H9 (cell line): ENCODE results near the gene INTS1. TPM values are rescaled to one million over a fixed set of nuclear protein-coding genes. Genes with fewer than 3 reads are reported as not detected.

Experiments used
- DNase-seq: peaks from one replicate; pipeline ENCODE4 v3.0.0-alpha.2; 2017
- H2AFZ ChIP-seq: one replicate; pipeline ENCODE4 v1.6.1; 2013; ENCODE audit warnings: mild to moderate bottlenecking, low read length, control low read depth, moderate library complexity
- H2AK5ac ChIP-seq: 2 replicates; pipeline ENCODE4 v1.6.1; 2013; ENCODE audit warnings: low read length, control low read depth, mixed read lengths; ENCODE audit not compliant: insufficient read length
- H2BK120ac ChIP-seq: one replicate; pipeline ENCODE4 v1.6.1; 2013; ENCODE audit warnings: low read depth, mild to moderate bottlenecking, low read length, control low read depth, inconsistent platforms; ENCODE audit not compliant: poor library complexity, severe bottlenecking
- H2BK12ac ChIP-seq: 2 replicates; pipeline ENCODE4 v1.6.1; 2013; ENCODE audit warnings: low read length, control low read depth, mixed read lengths, low read depth; ENCODE audit not compliant: insufficient read length
- H2BK15ac ChIP-seq: 2 replicates; pipeline ENCODE4 v1.6.1; 2013; ENCODE audit warnings: low read depth, low read length, control low read depth
- H2BK20ac ChIP-seq: one replicate; pipeline ENCODE4 v1.6.1; 2013; ENCODE audit warnings: low read depth, mild to moderate bottlenecking, low read length, control low read depth, inconsistent platforms; ENCODE audit not compliant: poor library complexity, severe bottlenecking
- H2BK5ac ChIP-seq: 2 replicates; pipeline ENCODE4 v1.6.1; 2013; ENCODE audit warnings: low read length, control low read depth, mixed read lengths; ENCODE audit not compliant: insufficient read length
- H3K14ac ChIP-seq: 2 replicates; pipeline ENCODE4 v1.6.1; 2013; ENCODE audit warnings: low read length, control low read depth; ENCODE audit not compliant: insufficient read depth
- H3K18ac ChIP-seq: 2 replicates; pipeline ENCODE4 v1.6.1; 2013; ENCODE audit warnings: low read depth, mild to moderate bottlenecking, mixed read lengths, low read length, control low read depth; ENCODE audit not compliant: insufficient read length
- H3K23ac ChIP-seq: 2 replicates; pipeline ENCODE4 v1.6.1; 2013; ENCODE audit warnings: low read length, control low read depth, mixed read lengths, low read depth; ENCODE audit not compliant: insufficient read length
- H3K23me2 ChIP-seq: 2 replicates; pipeline ENCODE4 v1.6.1; 2013; ENCODE audit warnings: low read depth, mild to moderate bottlenecking, mixed read lengths, low read length, control low read depth; ENCODE audit not compliant: insufficient read length, poor library complexity, severe bottlenecking
- H3K27ac ChIP-seq: 2 replicates; pipeline ENCODE4 v1.5.1; 2013; ENCODE audit warnings: low read length, control low read depth, mixed read lengths, low read depth; ENCODE audit not compliant: insufficient read length
- H3K27me3 ChIP-seq: 2 replicates; pipeline ENCODE4 v1.6.1; 2013; ENCODE audit warnings: low read length, control low read depth, inconsistent platforms; ENCODE audit not compliant: insufficient read depth
- H3K4ac ChIP-seq: 2 replicates; pipeline ENCODE4 v1.6.1; 2013; ENCODE audit warnings: low read depth, mild to moderate bottlenecking, control low read depth, inconsistent platforms, low read length, moderate library complexity
- H3K4me1 ChIP-seq: 2 replicates; pipeline ENCODE4 v1.6.1; 2013; ENCODE audit warnings: low read length, control low read depth, inconsistent platforms; ENCODE audit not compliant: insufficient read depth
- H3K4me2 ChIP-seq: 2 replicates; pipeline ENCODE4 v1.6.1; 2013; ENCODE audit warnings: low read length, control low read depth, mixed read lengths; ENCODE audit not compliant: insufficient read length, insufficient read depth
- H3K56ac ChIP-seq: 2 replicates; pipeline ENCODE4 v1.6.1; 2013; ENCODE audit warnings: low read depth, mild to moderate bottlenecking, mixed read lengths, low read length, control low read depth; ENCODE audit not compliant: insufficient read length
- H3K79me1 ChIP-seq: 2 replicates; pipeline ENCODE4 v1.6.1; 2013; ENCODE audit warnings: low read depth, mild to moderate bottlenecking, moderate library complexity, low read length, control low read depth, inconsistent platforms; ENCODE audit not compliant: insufficient read depth, poor library complexity, severe bottlenecking
- H3K79me2 ChIP-seq: 2 replicates; pipeline ENCODE4 v1.6.1; 2013; ENCODE audit warnings: low read length, control low read depth, inconsistent platforms; ENCODE audit not compliant: insufficient read depth
- H3K9ac ChIP-seq: 2 replicates; pipeline ENCODE4 v1.6.1; 2013; ENCODE audit warnings: low read length, control low read depth, mixed read lengths; ENCODE audit not compliant: insufficient read length; ENCODE audit errors: extremely low read depth
- H3K9me3 ChIP-seq: one replicate; pipeline ENCODE4 v1.6.1; 2013; ENCODE audit warnings: low read depth, low read length, inconsistent platforms; ENCODE audit not compliant: control insufficient read depth
- H3T11ph ChIP-seq: one replicate; pipeline ENCODE4 v1.6.1; 2013; ENCODE audit warnings: mild to moderate bottlenecking, low read length, control low read depth, inconsistent platforms
- H4K20me1 ChIP-seq: one replicate; pipeline ENCODE4 v1.6.1; 2013; ENCODE audit not compliant: control insufficient read depth, insufficient read length, insufficient read depth
- H4K5ac ChIP-seq: 2 replicates; pipeline ENCODE4 v1.6.1; 2013; ENCODE audit warnings: low read depth, mild to moderate bottlenecking, mixed read lengths, low read length, control low read depth; ENCODE audit not compliant: insufficient read length
- H4K8ac ChIP-seq: replicated peaks from 2 replicates; pipeline ENCODE4 v1.6.1; 2013; ENCODE audit warnings: low read length, control low read depth, mixed read lengths, low read depth; ENCODE audit not compliant: insufficient read length
- H4K91ac ChIP-seq: 2 replicates; pipeline ENCODE4 v1.6.1; 2013; ENCODE audit warnings: low read depth, mild to moderate bottlenecking, moderate library complexity, mixed read lengths, low read length, control low read depth; ENCODE audit not compliant: insufficient read length
- H3K27ac Mint-ChIP-seq, 3 experiments: 2 replicates in 2 of 3; 3 replicates in 1 of 3; pipeline ENCODE4 v1.8.0; 2020 to 2021; ENCODE audit warnings: mixed read lengths in 3 of 3, mild to moderate bottlenecking in 1 of 3, moderate library complexity in 1 of 3
- H3K27me3 Mint-ChIP-seq: 2 replicates; pipeline ENCODE4 v1.8.0; 2021; ENCODE audit warnings: low read depth, mild to moderate bottlenecking, moderate library complexity, mixed read lengths
- H3K36me3 Mint-ChIP-seq, 3 experiments: 2 replicates in 2 of 3; 3 replicates in 1 of 3; pipeline ENCODE4 v1.8.0; 2020 to 2021; ENCODE audit warnings: low read depth in 3 of 3, mixed read lengths in 3 of 3; ENCODE audit not compliant: insufficient read depth in 1 of 3
- H3K4me1 Mint-ChIP-seq, 2 experiments: 2 replicates each; pipeline ENCODE4 v1.8.0; 2020; ENCODE audit warnings: mixed read lengths in 2 of 2
- H3K4me3 Mint-ChIP-seq, 2 experiments: 2 replicates in 1 of 2; 3 replicates in 1 of 2; pipeline ENCODE4 v1.8.0; 2020 to 2021; ENCODE audit warnings: mild to moderate bottlenecking in 2 of 2, mixed read lengths in 2 of 2, moderate library complexity in 1 of 2
- H3K9me3 Mint-ChIP-seq, 2 experiments: 2 replicates in 1 of 2; 3 replicates in 1 of 2; pipeline ENCODE4 v1.8.0; 2020; ENCODE audit warnings: mild to moderate bottlenecking in 2 of 2, mixed read lengths in 2 of 2, moderate library complexity in 1 of 2
- CTCF ChIP-seq: fragments of 200-600 bp; sonication (generic); conservative IDR thresholded peaks from 3 replicates; pipeline ENCODE4 v1.8.0; 2021; ENCODE audit warnings: antibody characterized with exemption, mild to moderate bottlenecking
- WGBS: extraction: QIAGEN DNeasy Blood & Tissue Kit; methylation state at CpG from one replicate; pipeline ENCODE4 v1.1.7; 2013; ENCODE audit warnings: missing lambda C conversion rate, low lambda C conversion rate, mixed read lengths; ENCODE audit not compliant: insufficient read length; ENCODE audit errors: extremely low coverage; 5-methylcytosine and 5-hydroxymethylcytosine counted together
- total RNA-seq: library from RNA; stranded (reverse); gene quantifications from 2 replicates; pipeline ENCODE4 v1.2.1, GENCODE V29; 2021

Gene INTS1
- total RNA-seq, 1 experiment from 2014 or later = 133 TPM

GRCh38 chr7:1436608-1437007, 67.6 kb downstream of the INTS1 start:
- H4K8ac ChIP-seq = no peak overlapping the region
- no peaks in the 10 kb centered on the region for H3K9me3 ChIP-seq
- no peak overlapping the region for H3K4ac ChIP-seq
- Mint-ChIP-seq H3K36me3 (no peaks in the 10 kb centered on the region), H3K4me3 (no peak overlapping the region), H3K9me3 (no peaks in the 10 kb centered on the region; a peak in 1 of 5 replicates), H3K27me3 (peaks cover 5% of the 10 kb centered on the region), H3K27ac (no peak overlapping the region), H3K4me1 (peaks cover 2% of the 10 kb centered on the region in 2 experiments)
- no peak overlapping the region for H2BK20ac ChIP-seq
- no peak overlapping the region for H3K23ac ChIP-seq
- no peak for DNase-seq
- no peak overlapping the region for H4K5ac ChIP-seq
- H3K79me2 ChIP-seq = no peaks in the 10 kb centered on the region
- no peak overlapping the region for H3K14ac ChIP-seq
- H3K23me2 ChIP-seq = no peaks in the 10 kb centered on the region
- H4K20me1 ChIP-seq = no peaks in the 10 kb centered on the region
- H3K4me1 ChIP-seq = no peaks in the 10 kb centered on the region
- no peaks in the 10 kb centered on the region for H3K79me1 ChIP-seq
- no peak overlapping the region for H2BK120ac ChIP-seq
- no peak overlapping the region for H3K56ac ChIP-seq
- no peak overlapping the region for H2BK5ac ChIP-seq
- no peak overlapping the region for H4K91ac ChIP-seq
- H3K4me2 ChIP-seq = no peak overlapping the region
- H2AK5ac ChIP-seq = no peak overlapping the region
- WGBS = no CpG with 5 or more reads among the region's 20 CpGs
- H3K27ac ChIP-seq = no peak overlapping the region
- no peak overlapping the region for H2AFZ ChIP-seq
- H2BK12ac ChIP-seq = no peak overlapping the region
- TF ChIP-seq CTCF = no peak
- no peak overlapping the region for H3T11ph ChIP-seq
- no peaks in the 10 kb centered on the region for H3K27me3 ChIP-seq
- no peak overlapping the region for H3K18ac ChIP-seq
- H2BK15ac ChIP-seq = no peak overlapping the region
- H3K9ac ChIP-seq = no peak overlapping the region
